SU-DHL-6 (cell line): ENCODE results near the gene MBLAC1.
"Not testable (repeated sequence)": the region's sequence is repeated elsewhere in the genome, so short reads cannot be mapped to it uniquely, and the experiment has no call there.

ENCODE experiments used
- H2AFZ ChIP-seq: fragments of 200-600 bp; sonication (generic); 2 replicates; pipeline ENCODE4 v1.6.1; 2014; ENCODE audit warnings: low read depth, mild to moderate bottlenecking, moderate library complexity, mixed read lengths, antibody characterized with exemption, low read length; ENCODE audit not compliant: severe bottlenecking
- H3F3A ChIP-seq: fragments of 200-600 bp; shearing (Covaris generic); 2 replicates; pipeline ENCODE4 v1.6.0; 2016; ENCODE audit warnings: antibody characterized with exemption, mild to moderate bottlenecking; ENCODE audit not compliant: insufficient read depth
- H3K27ac ChIP-seq: fragments of 200-600 bp; sonication (generic); 2 replicates; pipeline ENCODE4 v1.5.1; 2016; ENCODE audit warnings: low read depth, mild to moderate bottlenecking, low read length, moderate library complexity, mixed read lengths
- H3K27me3 ChIP-seq: fragments of 200-600 bp; sonication (generic), shearing (Covaris generic); 2 replicates; pipeline ENCODE4 v1.6.0; 2014; ENCODE audit warnings: mild to moderate bottlenecking, low read length
- H3K36me3 ChIP-seq: fragments of 200-600 bp; sonication (generic); 2 replicates; pipeline ENCODE4 v1.6.1; 2014; ENCODE audit warnings: mild to moderate bottlenecking, low read length, mixed read lengths
- H3K4me2 ChIP-seq: fragments of 300-600, 200-600 bp; shearing (Covaris generic), sonication (generic); 2 replicates; pipeline ENCODE4 v1.6.0; 2014; ENCODE audit warnings: low read length, low read depth, mild to moderate bottlenecking; ENCODE audit not compliant: poor library complexity, severe bottlenecking
- H3K4me3 ChIP-seq: fragments of 200-600 bp; sonication (generic); 2 replicates; pipeline ENCODE4 v1.5.1; 2014; ENCODE audit warnings: antibody characterized with exemption, low read length, mild to moderate bottlenecking, mixed read lengths; ENCODE audit not compliant: insufficient read depth, poor library complexity, severe bottlenecking
- H3K79me2 ChIP-seq: fragments of 200-600 bp; sonication (generic); 2 replicates; pipeline ENCODE4 v1.6.1; 2014; ENCODE audit warnings: mild to moderate bottlenecking, low read length, moderate library complexity; ENCODE audit not compliant: insufficient read depth
- H3K9ac ChIP-seq: fragments of 200-600 bp; sonication (generic); 2 replicates; pipeline ENCODE4 v1.7.0; 2014; ENCODE audit warnings: mild to moderate bottlenecking, low read length
- H3K9me2 ChIP-seq: fragments of 200-600 bp; sonication (generic); replicated peaks from 2 replicates; pipeline ENCODE4 v1.6.1; 2014; ENCODE audit warnings: low read length; ENCODE audit not compliant: insufficient read depth
- H3K9me3 ChIP-seq: fragments of 200-600 bp; sonication (generic); 2 replicates; pipeline ENCODE4 v1.6.1; 2014; ENCODE audit warnings: low read length, mixed read lengths; ENCODE audit not compliant: insufficient read depth
- H4K20me1 ChIP-seq: fragments of 200-600 bp; sonication (generic); 2 replicates; pipeline ENCODE4 v1.6.1; 2014; ENCODE audit warnings: low read depth, mild to moderate bottlenecking, antibody characterized with exemption, low read length, moderate library complexity, mixed read lengths
- CTCF ChIP-seq: fragments of 200-600 bp; sonication (generic); IDR thresholded peaks from one replicate; pipeline ENCODE4 v1.5.1; 2017; ENCODE audit warnings: antibody characterized with exemption, mild to moderate bottlenecking, low read length, moderate library complexity; ENCODE audit not compliant: insufficient read depth, poor library complexity, severe bottlenecking
- EZH2phosphoT487 ChIP-seq: fragments of 200-600 bp; sonication (generic), shearing (Covaris generic); conservative IDR thresholded peaks from 2 replicates; pipeline ENCODE4 v1.6.1; 2018; ENCODE audit warnings: mild to moderate bottlenecking, antibody characterized with exemption, low read length, moderate library complexity, mixed read lengths

The MBLAC1 gene

DNA sequence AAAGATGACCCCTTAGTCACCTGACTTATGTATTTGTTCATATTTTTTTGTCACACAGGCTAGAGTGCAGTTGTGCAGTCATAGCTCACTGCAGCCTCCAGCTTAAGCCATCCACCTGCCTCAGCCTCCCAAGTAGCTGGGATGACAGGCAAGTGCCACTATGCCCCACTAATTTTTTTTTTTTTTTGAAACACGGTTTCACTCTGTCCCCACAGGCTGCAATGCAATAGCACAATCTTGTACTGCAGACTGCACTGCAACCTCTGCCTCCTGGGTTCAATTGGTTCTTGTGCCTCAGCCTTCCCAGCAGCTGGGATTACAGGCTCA is 1.8 kb downstream of the MBLAC1 start:
- H3K27ac ChIP-seq: no peak overlapping the region
- no peaks in the 10 kb centered on the region for H3K9me3 ChIP-seq
- TF ChIP-seq CTCF: no peak
- no peak for TF ChIP-seq EZH2phosphoT487
- H3K36me3 ChIP-seq: no peaks in the 10 kb centered on the region
- no peak overlapping the region for H3K4me3 ChIP-seq
- H3K9me2 ChIP-seq: no peaks in the 10 kb centered on the region
- no peak overlapping the region for H3K4me2 ChIP-seq
- no peak overlapping the region for H3K9ac ChIP-seq
- no peak overlapping the region for H2AFZ ChIP-seq
- no peaks in the 10 kb centered on the region for H4K20me1 ChIP-seq
- peaks cover 14% of the 10 kb centered on the region for H3K79me2 ChIP-seq
- H3F3A ChIP-seq: peaks cover 31% of the 10 kb centered on the region
- no peaks in the 10 kb centered on the region for H3K27me3 ChIP-seq

DNA sequence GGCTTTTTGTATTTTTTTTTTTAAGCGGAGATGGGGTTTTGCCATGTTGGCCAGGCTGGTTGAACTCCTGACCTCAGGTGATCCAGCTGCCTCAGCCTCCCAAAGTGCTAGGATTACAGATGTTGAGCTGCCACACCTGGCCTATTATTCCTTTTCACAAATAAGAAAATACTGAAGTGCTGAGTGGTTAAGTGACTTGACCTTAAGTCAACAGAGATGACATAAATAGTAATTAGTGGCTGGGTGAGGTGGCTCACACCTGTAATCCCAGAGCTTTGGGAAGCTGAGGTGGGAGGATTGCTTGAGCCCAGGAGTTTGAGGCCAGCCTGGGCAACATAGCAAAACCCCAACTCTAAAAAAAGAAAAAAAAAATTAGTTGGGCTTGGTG is 3.4 kb downstream of the MBLAC1 start:
- H4K20me1 ChIP-seq, H3K9me2 ChIP-seq, H3K27ac ChIP-seq, H3K27me3 ChIP-seq, H2AFZ ChIP-seq, H3K9ac ChIP-seq, H3K36me3 ChIP-seq, H3K9me3 ChIP-seq, H3K4me3 ChIP-seq, H3K4me2 ChIP-seq: not testable (repeated sequence)
- H3K79me2 ChIP-seq: peaks cover 11% of the 10 kb centered on the region
- H3F3A ChIP-seq: peaks cover 23% of the 10 kb centered on the region

DNA sequence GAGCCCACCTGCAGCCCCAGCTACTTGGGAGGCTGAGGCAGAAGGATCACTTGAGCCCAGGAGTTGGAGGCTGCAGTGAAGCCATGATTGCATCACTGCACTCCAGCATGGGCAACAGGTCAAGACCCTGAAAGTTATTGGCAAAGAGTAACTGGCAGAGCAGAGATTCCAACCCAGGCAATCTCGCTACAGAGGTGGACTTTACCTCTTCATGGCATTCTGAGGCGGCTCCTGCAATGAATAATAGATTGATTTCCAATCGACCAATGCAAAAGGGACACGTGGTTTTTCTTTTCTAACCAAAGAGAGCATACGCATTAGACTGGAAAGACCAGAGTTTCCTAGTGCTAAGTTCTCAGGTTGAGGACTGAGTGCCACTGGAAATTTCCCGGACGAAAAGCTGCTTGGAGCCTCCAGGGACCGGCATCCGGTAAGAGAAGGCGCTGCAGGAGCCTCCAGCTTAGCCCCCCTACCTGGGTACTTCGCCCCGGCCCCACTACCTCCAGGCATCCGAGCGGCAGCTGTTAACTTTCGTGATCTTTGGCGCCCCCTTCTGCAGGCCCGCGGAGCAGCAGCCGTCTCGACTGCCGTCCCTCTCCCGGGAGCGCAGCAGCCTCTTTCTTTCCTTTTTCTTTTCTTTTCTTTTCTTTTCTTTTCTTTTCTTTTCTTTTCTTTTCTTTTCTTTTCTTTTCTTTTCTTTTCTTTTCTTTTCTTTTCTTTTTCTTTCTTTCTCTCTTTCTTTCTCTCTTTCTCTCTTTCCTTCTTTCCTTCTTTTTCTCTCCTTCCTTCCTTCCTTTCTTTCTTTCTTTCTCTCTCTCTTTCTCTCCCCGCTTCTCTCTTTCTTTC is 4.1 kb downstream of the MBLAC1 start:
- Histone ChIP-seq H3K27ac (no peak overlapping the region), H3K9ac (no peak overlapping the region), H3K9me2 (no peaks in the 10 kb centered on the region), H3K4me3 (no peak overlapping the region), H4K20me1 (no peaks in the 10 kb centered on the region), H3F3A (peaks cover 23% of the 10 kb centered on the region), H3K9me3 (no peaks in the 10 kb centered on the region), H3K79me2 (peaks cover 6% of the 10 kb centered on the region; the same call in 1 of the 2 replicates), H3K36me3 (no peaks in the 10 kb centered on the region), H3K4me2 (peak overlapping the region; percentile 22), H2AFZ (no peak overlapping the region), H3K27me3 (no peaks in the 10 kb centered on the region)
- TF ChIP-seq CTCF (peak; percentile 48), EZH2phosphoT487 (no peak)

DNA sequence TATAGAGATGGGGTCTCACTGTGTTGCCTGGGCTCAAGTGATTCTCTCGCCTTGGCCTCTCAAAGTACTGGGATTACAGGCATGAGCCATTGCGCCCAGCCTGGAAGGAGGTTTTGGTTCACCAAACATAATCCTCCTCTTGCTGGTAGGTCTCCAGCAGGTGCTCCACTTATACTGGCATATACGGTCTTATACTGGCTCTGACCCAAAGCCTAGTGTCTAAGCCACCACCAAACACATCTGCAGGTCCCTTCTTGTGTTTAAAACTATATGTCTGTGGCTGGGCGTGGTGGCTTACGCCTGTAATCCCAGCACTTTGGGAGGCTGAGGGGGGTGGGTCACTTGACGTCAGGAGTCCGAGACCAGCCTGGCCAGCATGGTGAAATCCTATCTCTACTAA is 5.4 kb downstream of the MBLAC1 start:
- Histone ChIP-seq H3K27ac (no peak overlapping the region), H3K9ac (no peak overlapping the region), H3K9me2 (no peaks in the 10 kb centered on the region), H3K36me3 (no peaks in the 10 kb centered on the region), H3K4me3 (no peak overlapping the region), H3K79me2 (no peaks in the 10 kb centered on the region), H3K4me2 (no peak overlapping the region), H4K20me1 (no peaks in the 10 kb centered on the region), H3K9me3 (no peaks in the 10 kb centered on the region), H3K27me3 (no peaks in the 10 kb centered on the region), H2AFZ (no peak overlapping the region), H3F3A (peaks cover 15% of the 10 kb centered on the region)
- no peak for TF ChIP-seq EZH2phosphoT487
- TF ChIP-seq CTCF: no peak
